Activated gamma-delta T cell (primary cell): ENCODE data around the gene CYB5R3.
"Not testable (repeated sequence)": the region's sequence is repeated elsewhere in the genome, so short reads cannot be mapped to it uniquely, and the experiment has no call there.

Experiments used
- DNase-seq: peaks from one replicate; lab custom pipeline; 2025; lab: John Stamatoyannopoulos, UW

CYB5R3 gene

GRCh38 chr22:42601879-42602465, 47.2 kb downstream of the CYB5R3 start:
- no peak for DNase-seq

GRCh38 chr22:42596863-42597530, 52.2 kb downstream of the CYB5R3 start:
- DNase-seq = no peak

GRCh38 chr22:42596336-42596735, 52.9 kb downstream of the CYB5R3 start:
- no peak for DNase-seq

- no peak for DNase-seq
Observed at GRCh38 chr22:42595434-42595833, 53.8 kb downstream of the CYB5R3 start.

- no peak for DNase-seq
Observed at GRCh38 chr22:42591987-42592386, 57.2 kb downstream of the CYB5R3 start.

GRCh38 chr22:42587588-42588175, 61.5 kb downstream of the CYB5R3 start:
- no peak for DNase-seq

GRCh38 chr22:42586381-42586780, 62.8 kb downstream of the CYB5R3 start:
- DNase-seq = no peak

- DNase-seq = no peak
Observed at GRCh38 chr22:42585096-42585495, 64.1 kb downstream of the CYB5R3 start.

GRCh38 chr22:42584364-42584940, 64.7 kb downstream of the CYB5R3 start:
- DNase-seq = no peak

- DNase-seq = no peak
Observed at GRCh38 chr22:42582987-42583386, 66.2 kb downstream of the CYB5R3 start.

- peak; percentile 72 for DNase-seq
Observed at GRCh38 chr22:42581762-42582716, 67.2 kb downstream of the CYB5R3 start.

GRCh38 chr22:42581194-42581761, 67.9 kb downstream of the CYB5R3 start:
- not testable (repeated sequence) for DNase-seq

GRCh38 chr22:42580040-42580439, 69.2 kb downstream of the CYB5R3 start:
- not testable (repeated sequence) for DNase-seq

GRCh38 chr22:42577623-42578240, 71.5 kb downstream of the CYB5R3 start:
- no peak for DNase-seq

- DNase-seq = not testable (repeated sequence)
Observed at GRCh38 chr22:42577141-42577540, 72.1 kb downstream of the CYB5R3 start.

GRCh38 chr22:42575996-42576574, 73.1 kb downstream of the CYB5R3 start:
- not testable (repeated sequence) for DNase-seq

- DNase-seq = not testable (repeated sequence)
Observed at GRCh38 chr22:42574468-42574867, 74.7 kb downstream of the CYB5R3 start.

- DNase-seq = not testable (repeated sequence)
Observed at GRCh38 chr22:42574046-42574445, 75.1 kb downstream of the CYB5R3 start.

- not testable (repeated sequence) for DNase-seq
Observed at GRCh38 chr22:42571068-42571467, 78.1 kb downstream of the CYB5R3 start.

- DNase-seq = not testable (repeated sequence)
Observed at GRCh38 chr22:42570580-42570979, 78.6 kb downstream of the CYB5R3 start.

GRCh38 chr22:42567950-42568349, 81.2 kb downstream of the CYB5R3 start:
- DNase-seq = not testable (repeated sequence)
